Calu3 (cell line): ENCODE measurements around the gene ASTN1. TPM values are rescaled to one million over a fixed set of nuclear protein-coding genes. Genes with fewer than 3 reads are reported as not detected.

Experiments used
- BruUV-seq: library from RNA; stranded (reverse); fragments of 400-500 nt; replicated peaks from 2 replicates; lab custom pipeline; 2021; lab: Mats Ljungman, UMichigan
- CTCF ChIA-PET: fragments of 300-600 bp; sonication (Branson Sonifier 250); formaldehyde crosslinking; loops from one replicate; lab custom pipeline; 2022; ENCODE audit warnings: antibody characterized with exemption; lab: Charles Lee
- DNase-seq: peaks from one replicate; pipeline ENCODE4 v3.0.0; 2022
- H3K27ac Mint-ChIP-seq: one replicate; pipeline ENCODE4 v1.8.0; 2022; ENCODE audit warnings: mixed read lengths; ENCODE audit not compliant: unreplicated experiment
- H3K27me3 Mint-ChIP-seq: one replicate; pipeline ENCODE4 v1.8.0; 2022; ENCODE audit warnings: mixed read lengths; ENCODE audit not compliant: unreplicated experiment
- H3K36me3 Mint-ChIP-seq: one replicate; pipeline ENCODE4 v1.8.0; 2022; ENCODE audit warnings: mild to moderate bottlenecking, moderate library complexity, mixed read lengths; ENCODE audit not compliant: insufficient read depth, unreplicated experiment
- H3K4me1 Mint-ChIP-seq: one replicate; pipeline ENCODE4 v1.8.0; 2022; ENCODE audit warnings: mild to moderate bottlenecking, low read depth, mixed read lengths; ENCODE audit not compliant: unreplicated experiment
- H3K4me3 Mint-ChIP-seq: one replicate; pipeline ENCODE4 v1.8.0; 2022; ENCODE audit warnings: mild to moderate bottlenecking, low read depth, moderate library complexity, mixed read lengths; ENCODE audit not compliant: unreplicated experiment
- H3K9me3 Mint-ChIP-seq: one replicate; pipeline ENCODE4 v1.8.0; 2022; ENCODE audit warnings: low read depth, mixed read lengths; ENCODE audit not compliant: unreplicated experiment
- CTCF ChIP-seq: fragments of 200-600 bp; IDR thresholded peaks from one replicate; pipeline ENCODE4 v1.8.0; 2022; ENCODE audit warnings: antibody characterized with exemption; ENCODE audit not compliant: unreplicated experiment
- intact Hi-C: fragments of 100-400 bp; cut with micrococcal nuclease; formaldehyde crosslinking; loops from one replicate; pipeline ENCODE4 v1.10.0; 2022; ENCODE audit not compliant: unreplicated experiment
- total RNA-seq: library from RNA; stranded (reverse); gene quantifications from 2 replicates; pipeline ENCODE4 v1.2.3, GENCODE V29; 2022

The ASTN1 gene
- total RNA-seq, 1 experiment from 2014 or later: not detected

- H3K4me3 Mint-ChIP-seq: no peak overlapping the region
- no peaks in the 10 kb centered on the region for H3K9me3 Mint-ChIP-seq
- H3K27ac Mint-ChIP-seq: no peak overlapping the region
- intact Hi-C loops: no loop called here
- no TSS peak for BruUV-seq
- H3K36me3 Mint-ChIP-seq: no peaks in the 10 kb centered on the region
- CTCF ChIA-PET: interaction anchor here (0.6 kb wide), 1 partner anchor 545 kb away, joined by 4 read pairs; no protein-coding TSS in a partner anchor
- H3K4me1 Mint-ChIP-seq: no peaks in the 10 kb centered on the region
- H3K27me3 Mint-ChIP-seq: peaks cover 31% of the 10 kb centered on the region
- no peak for TF ChIP-seq CTCF
- no peak for DNase-seq
These were observed 226.1 kb downstream of the ASTN1 start for GRCh38 chr1:176938375-176938774.

- no TSS peak for BruUV-seq
- H3K4me3 Mint-ChIP-seq: no peak overlapping the region
- no peaks in the 10 kb centered on the region for H3K4me1 Mint-ChIP-seq
- H3K9me3 Mint-ChIP-seq: no peaks in the 10 kb centered on the region
- intact Hi-C loops: no loop called here
- H3K36me3 Mint-ChIP-seq: no peaks in the 10 kb centered on the region
- DNase-seq: no peak
- peaks cover 36% of the 10 kb centered on the region for H3K27me3 Mint-ChIP-seq
- H3K27ac Mint-ChIP-seq: no peak overlapping the region
- CTCF ChIA-PET: no interaction called here
- TF ChIP-seq CTCF: no peak
These were observed 230.1 kb downstream of the ASTN1 start for GRCh38 chr1:176934370-176934769.

GRCh38 chr1:176932114-176933104 lies 232.1 kb downstream of the ASTN1 start:
- Mint-ChIP-seq H3K27ac (no peak overlapping the region), H3K36me3 (no peaks in the 10 kb centered on the region), H3K4me3 (no peak overlapping the region), H3K4me1 (no peaks in the 10 kb centered on the region), H3K27me3 (peaks cover 54% of the 10 kb centered on the region), H3K9me3 (no peaks in the 10 kb centered on the region)
- intact Hi-C loops: no loop called here
- BruUV-seq: no TSS peak
- no peak for TF ChIP-seq CTCF
- DNase-seq: no peak
- CTCF ChIA-PET: interaction anchor here (0.5 to 1.0 kb wide), 2 partner anchors 11 to 18 kb away, joined by 3 read pairs; no protein-coding TSS in a partner anchor

- Mint-ChIP-seq H3K4me3 (no peak overlapping the region), H3K4me1 (no peaks in the 10 kb centered on the region), H3K36me3 (no peaks in the 10 kb centered on the region), H3K27ac (no peak overlapping the region), H3K27me3 (peaks cover 63% of the 10 kb centered on the region), H3K9me3 (no peaks in the 10 kb centered on the region)
- DNase-seq: no peak
- TF ChIP-seq CTCF: no peak
- intact Hi-C loops: no loop called here
- CTCF ChIA-PET: no interaction called here
- no TSS peak for BruUV-seq
These were observed 233.0 kb downstream of the ASTN1 start for GRCh38 chr1:176931526-176931925.
